ENCODE results near the gene SIRT3.

Gene SIRT3

DNA sequence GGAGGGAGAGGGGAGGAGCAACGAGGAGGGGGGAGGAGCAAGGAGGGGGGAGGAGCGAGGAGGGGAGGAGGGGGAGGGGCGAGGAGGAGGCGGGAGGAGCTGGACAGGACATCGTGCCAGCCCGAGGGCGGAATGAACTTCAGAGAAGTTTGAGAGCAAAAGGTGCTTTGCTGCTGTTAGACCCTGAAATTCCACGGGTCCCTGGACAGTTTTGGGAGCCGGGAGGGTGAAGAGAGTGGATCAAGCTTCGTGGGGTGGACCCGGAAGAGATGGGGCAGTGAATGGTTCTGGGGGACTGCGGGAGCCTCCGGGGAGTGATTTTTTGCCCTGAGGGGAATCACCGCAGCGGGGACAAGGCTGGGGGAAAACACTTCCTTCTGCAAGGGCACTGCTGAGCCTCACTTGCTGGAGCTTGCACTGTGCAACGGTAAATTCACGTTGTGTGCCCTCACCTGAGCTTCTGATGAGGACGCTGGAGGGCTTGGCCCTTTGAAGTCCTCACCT is 31.4 kb upstream of the SIRT3 start:
- TF ChIP-seq BACH2 (CRISPR knock-in tag; IDR thresholded peaks at IDR 0.05; ENCODE audit: borderline replicate concordance) (no peak), POU6F1 (CRISPR knock-in tag; IDR thresholded peaks at IDR 0.05; ENCODE audit: borderline replicate concordance, low read depth) (no peak), RARB (CRISPR knock-in tag; IDR thresholded peaks at IDR 0.05) (no peak), CSDC2 (CRISPR knock-in tag; IDR thresholded peaks at IDR 0.05) (no peak), ESRRG (CRISPR knock-in tag; IDR thresholded peaks at IDR 0.05) (no peak), TCF4 (CRISPR knock-in tag; IDR thresholded peaks at IDR 0.05; ENCODE audit: borderline replicate concordance) (no peak), ISL1 (CRISPR knock-in tag; IDR thresholded peaks at IDR 0.05) (no peak), TOX (CRISPR knock-in tag; IDR thresholded peaks at IDR 0.05; ENCODE audit: borderline replicate concordance) (no peak), ZNF565 (CRISPR knock-in tag; conservative IDR thresholded peaks at IDR 0.05; ENCODE audit: low read depth) (no peak), ZFP30 (CRISPR knock-in tag; IDR thresholded peaks at IDR 0.05) (no peak), SNAI2 (CRISPR knock-in tag; IDR thresholded peaks at IDR 0.05) (no peak)
- TF ChIP-seq, protein P1, sequence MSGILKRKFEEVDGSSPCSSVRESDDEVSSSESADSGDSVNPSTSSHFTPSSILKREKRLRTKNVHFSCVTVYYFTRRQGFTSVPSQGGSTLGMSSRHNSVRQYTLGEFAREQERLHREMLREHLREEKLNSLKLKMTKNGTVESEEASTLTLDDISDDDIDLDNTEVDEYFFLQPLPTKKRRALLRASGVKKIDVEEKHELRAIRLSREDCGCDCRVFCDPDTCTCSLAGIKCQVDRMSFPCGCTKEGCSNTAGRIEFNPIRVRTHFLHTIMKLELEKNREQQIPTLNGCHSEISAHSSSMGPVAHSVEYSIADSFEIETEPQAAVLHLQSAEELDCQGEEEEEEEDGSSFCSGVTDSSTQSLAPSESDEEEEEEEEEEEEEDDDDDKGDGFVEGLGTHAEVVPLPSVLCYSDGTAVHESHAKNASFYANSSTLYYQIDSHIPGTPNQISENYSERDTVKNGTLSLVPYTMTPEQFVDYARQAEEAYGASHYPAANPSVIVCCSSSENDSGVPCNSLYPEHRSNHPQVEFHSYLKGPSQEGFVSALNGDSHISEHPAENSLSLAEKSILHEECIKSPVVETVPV (CRISPR knock-in tag; IDR thresholded peaks at IDR 0.05) = no peak
- TF ChIP-seq, protein P2, sequence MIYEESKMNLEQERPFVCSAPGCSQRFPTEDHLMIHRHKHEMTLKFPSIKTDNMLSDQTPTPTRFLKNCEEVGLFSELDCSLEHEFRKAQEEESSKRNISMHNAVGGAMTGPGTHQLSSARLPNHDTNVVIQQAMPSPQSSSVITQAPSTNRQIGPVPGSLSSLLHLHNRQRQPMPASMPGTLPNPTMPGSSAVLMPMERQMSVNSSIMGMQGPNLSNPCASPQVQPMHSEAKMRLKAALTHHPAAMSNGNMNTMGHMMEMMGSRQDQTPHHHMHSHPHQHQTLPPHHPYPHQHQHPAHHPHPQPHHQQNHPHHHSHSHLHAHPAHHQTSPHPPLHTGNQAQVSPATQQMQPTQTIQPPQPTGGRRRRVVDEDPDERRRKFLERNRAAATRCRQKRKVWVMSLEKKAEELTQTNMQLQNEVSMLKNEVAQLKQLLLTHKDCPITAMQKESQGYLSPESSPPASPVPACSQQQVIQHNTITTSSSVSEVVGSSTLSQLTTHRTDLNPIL (CRISPR knock-in tag; IDR thresholded peaks at IDR 0.05; ENCODE audit: low read depth) = no peak
- TF ChIP-seq, protein P3, sequence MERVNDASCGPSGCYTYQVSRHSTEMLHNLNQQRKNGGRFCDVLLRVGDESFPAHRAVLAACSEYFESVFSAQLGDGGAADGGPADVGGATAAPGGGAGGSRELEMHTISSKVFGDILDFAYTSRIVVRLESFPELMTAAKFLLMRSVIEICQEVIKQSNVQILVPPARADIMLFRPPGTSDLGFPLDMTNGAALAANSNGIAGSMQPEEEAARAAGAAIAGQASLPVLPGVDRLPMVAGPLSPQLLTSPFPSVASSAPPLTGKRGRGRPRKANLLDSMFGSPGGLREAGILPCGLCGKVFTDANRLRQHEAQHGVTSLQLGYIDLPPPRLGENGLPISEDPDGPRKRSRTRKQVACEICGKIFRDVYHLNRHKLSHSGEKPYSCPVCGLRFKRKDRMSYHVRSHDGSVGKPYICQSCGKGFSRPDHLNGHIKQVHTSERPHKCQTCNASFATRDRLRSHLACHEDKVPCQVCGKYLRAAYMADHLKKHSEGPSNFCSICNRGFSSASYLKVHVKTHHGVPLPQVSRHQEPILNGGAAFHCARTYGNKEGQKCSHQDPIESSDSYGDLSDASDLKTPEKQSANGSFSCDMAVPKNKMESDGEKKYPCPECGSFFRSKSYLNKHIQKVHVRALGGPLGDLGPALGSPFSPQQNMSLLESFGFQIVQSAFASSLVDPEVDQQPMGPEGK (CRISPR knock-in tag; IDR thresholded peaks at IDR 0.05; ENCODE audit: borderline replicate concordance) = no peak
- peak; percentile 57 for ATAC-seq

- no peak for TF ChIP-seq BACH2 (CRISPR knock-in tag; IDR thresholded peaks at IDR 0.05; ENCODE audit: borderline replicate concordance)
- TF ChIP-seq OSR1 (CRISPR knock-in tag; IDR thresholded peaks at IDR 0.05) = no peak
- TF ChIP-seq, protein P4, sequence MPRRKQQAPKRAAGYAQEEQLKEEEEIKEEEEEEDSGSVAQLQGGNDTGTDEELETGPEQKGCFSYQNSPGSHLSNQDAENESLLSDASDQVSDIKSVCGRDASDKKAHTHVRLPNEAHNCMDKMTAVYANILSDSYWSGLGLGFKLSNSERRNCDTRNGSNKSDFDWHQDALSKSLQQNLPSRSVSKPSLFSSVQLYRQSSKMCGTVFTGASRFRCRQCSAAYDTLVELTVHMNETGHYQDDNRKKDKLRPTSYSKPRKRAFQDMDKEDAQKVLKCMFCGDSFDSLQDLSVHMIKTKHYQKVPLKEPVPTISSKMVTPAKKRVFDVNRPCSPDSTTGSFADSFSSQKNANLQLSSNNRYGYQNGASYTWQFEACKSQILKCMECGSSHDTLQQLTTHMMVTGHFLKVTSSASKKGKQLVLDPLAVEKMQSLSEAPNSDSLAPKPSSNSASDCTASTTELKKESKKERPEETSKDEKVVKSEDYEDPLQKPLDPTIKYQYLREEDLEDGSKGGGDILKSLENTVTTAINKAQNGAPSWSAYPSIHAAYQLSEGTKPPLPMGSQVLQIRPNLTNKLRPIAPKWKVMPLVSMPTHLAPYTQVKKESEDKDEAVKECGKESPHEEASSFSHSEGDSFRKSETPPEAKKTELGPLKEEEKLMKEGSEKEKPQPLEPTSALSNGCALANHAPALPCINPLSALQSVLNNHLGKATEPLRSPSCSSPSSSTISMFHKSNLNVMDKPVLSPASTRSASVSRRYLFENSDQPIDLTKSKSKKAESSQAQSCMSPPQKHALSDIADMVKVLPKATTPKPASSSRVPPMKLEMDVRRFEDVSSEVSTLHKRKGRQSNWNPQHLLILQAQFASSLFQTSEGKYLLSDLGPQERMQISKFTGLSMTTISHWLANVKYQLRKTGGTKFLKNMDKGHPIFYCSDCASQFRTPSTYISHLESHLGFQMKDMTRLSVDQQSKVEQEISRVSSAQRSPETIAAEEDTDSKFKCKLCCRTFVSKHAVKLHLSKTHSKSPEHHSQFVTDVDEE (CRISPR knock-in tag; IDR thresholded peaks at IDR 0.05) = no peak
- no peak for TF ChIP-seq ZNF8 (CRISPR knock-in tag; IDR thresholded peaks at IDR 0.05)
- TF ChIP-seq, protein P1 (CRISPR knock-in tag; IDR thresholded peaks at IDR 0.05) = no peak
- TF ChIP-seq ZFP30 (CRISPR knock-in tag; IDR thresholded peaks at IDR 0.05) = no peak
- TF ChIP-seq, protein P2 (CRISPR knock-in tag; IDR thresholded peaks at IDR 0.05; ENCODE audit: low read depth) = no peak
- no peak for ATAC-seq
These were observed 30.7 kb upstream of the SIRT3 start for GRCh38 chr11:266676-267439.

Measured in SK-N-SH treated with all-trans-retinoic acid at 6 μM for 48 hours (cell line).